A549 (cell line): Measurements from ENCODE around the gene JOSD2. TPM values are rescaled to one million over a fixed set of nuclear protein-coding genes. Genes with fewer than 3 reads are reported as not detected.

ENCODE experiments used
- ATAC-seq, 2 experiments: fragments of 200-7000 bp in 1 of 2; fragments of >200 bp in 1 of 2; cut with Nextera tagmentation in 1 of 2; cut with Tn5 transposase in 1 of 2; 3 replicates each; pipeline versions ENCODE4 v1.8.0 to v1.9.1; 2018 to 2020; ENCODE audit warnings: mild to moderate bottlenecking in 1 of 2, moderate library complexity in 1 of 2
- CTCF ChIA-PET: fragments of 300-600 bp; sonication (Branson Sonifier 250); formaldehyde crosslinking; extraction: SDS; loops from one replicate; lab custom pipeline; 2021; ENCODE audit warnings: antibody characterized with exemption, inconsistent platforms; lab: Yijun Ruan, JAX
- POLR2A ChIA-PET: fragments of 350-600 bp; formaldehyde crosslinking; extraction: SDS; loops from one replicate; lab custom pipeline; 2021; ENCODE audit warnings: antibody characterized with exemption, inconsistent platforms; lab: Yijun Ruan, JAX
- DNase-seq, 2 experiments: peaks; one replicate each; pipeline versions ENCODE4 v3.0.0 to v3.0.0-alpha.2; 2011 to 2016; ENCODE audit warnings: low read depth in 1 of 2, low spot score in 1 of 2
- FAIRE-seq: peaks from 2 replicates; lab custom pipeline; 2011; peaks lifted over from hg19 to GRCh38; lab: Jason Lieb, UNC
- H3K27ac ChIP-seq, 2 experiments: fragments of >200 bp; sonication (Bioruptor Twin); formaldehyde crosslinking; 3 replicates each; pipeline ENCODE4 v1.5.1; 2016 to 2017
- H3K4me1 ChIP-seq: fragments of >200 bp; sonication (Bioruptor Twin); formaldehyde crosslinking; 3 replicates; pipeline ENCODE4 v1.6.1; 2016
- H3K4me2 ChIP-seq: fragments of >200 bp; sonication (Bioruptor Twin); formaldehyde crosslinking; 3 replicates; pipeline ENCODE4 v1.6.1; 2016
- H3K4me3 ChIP-seq: fragments of >200 bp; sonication (Bioruptor Twin); formaldehyde crosslinking; 3 replicates; pipeline ENCODE4 v1.5.1; 2016
- H3K9me3 ChIP-seq: fragments of >200 bp; sonication (Bioruptor Twin); formaldehyde crosslinking; 3 replicates; pipeline ENCODE4 v1.6.1; 2016
- BHLHE40 ChIP-seq: IDR thresholded peaks from 2 replicates; pipeline ENCODE4 v1.6.1; 2012; ENCODE audit warnings: low read depth, low read length, inconsistent platforms
- CBX8 ChIP-seq: fragments of 200-600 bp; sonication (generic); IDR thresholded peaks from 2 replicates; pipeline ENCODE4 v1.6.1; 2016
- CEBPB ChIP-seq, 2 experiments: fragments of >200 bp in 1 of 2; sonication (Bioruptor Twin) in 1 of 2; formaldehyde crosslinking in 1 of 2; IDR thresholded peaks; 2 replicates each; pipeline ENCODE4 v1.6.1; 2012 to 2016
- E2F6 ChIP-seq: IDR thresholded peaks from 2 replicates; pipeline ENCODE4 v1.6.1; 2012; ENCODE audit warnings: low read depth, borderline replicate concordance
- EHMT2 ChIP-seq: fragments of 200-600 bp; sonication (generic); IDR thresholded peaks from 2 replicates; pipeline ENCODE4 v1.6.1; 2016; ENCODE audit warnings: antibody characterized with exemption, low read depth, mild to moderate bottlenecking, moderate library complexity
- ELK1 ChIP-seq: fragments of 150-350 bp; IDR thresholded peaks from 2 replicates; pipeline ENCODE4 v1.6.1; 2014; ENCODE audit warnings: low read depth, mild to moderate bottlenecking, low read length
- ESRRA ChIP-seq: fragments of 150-350 bp; IDR thresholded peaks from 2 replicates; pipeline ENCODE4 v1.6.1; 2014; ENCODE audit warnings: mild to moderate bottlenecking, low read length, borderline replicate concordance
- FOSB ChIP-seq: fragments of 250-450 bp; sonication (Bioruptor Pico); IDR thresholded peaks from 2 replicates; pipeline ENCODE4 v1.5.0; 2020; ENCODE audit warnings: mild to moderate bottlenecking, moderate library complexity
- FOSL2 ChIP-seq, 2 experiments: fragments of 450-650 bp in 1 of 2; fragments of >200 bp in 1 of 2; sonication (Bioruptor Twin) in 1 of 2; formaldehyde crosslinking; IDR thresholded peaks; 2 replicates each; pipeline versions ENCODE4 v1.5.0 to v1.6.1; 2016 to 2020; ENCODE audit warnings: mild to moderate bottlenecking in 1 of 2, moderate library complexity in 1 of 2
- HDAC2 ChIP-seq: fragments of 200-600 bp; sonication (generic); IDR thresholded peaks from 2 replicates; pipeline ENCODE4 v1.6.1; 2016
- KDM5A ChIP-seq: fragments of 200-600 bp; sonication (generic); IDR thresholded peaks from 2 replicates; pipeline ENCODE4 v1.6.1; 2016; ENCODE audit warnings: antibody characterized with exemption, mild to moderate bottlenecking
- MAX ChIP-seq: IDR thresholded peaks from 2 replicates; pipeline ENCODE4 v1.6.1; 2012
- MYC ChIP-seq: IDR thresholded peaks from 2 replicates; pipeline ENCODE4 v1.6.1; 2012; ENCODE audit warnings: mild to moderate bottlenecking, inconsistent platforms, low read length, improper control_type of control experiment, borderline replicate concordance
- NPAS2 ChIP-seq: fragments of 250-450 bp; sonication (Bioruptor Pico); IDR thresholded peaks from 2 replicates; pipeline ENCODE4 v1.8.0; 2022; ENCODE audit warnings: mild to moderate bottlenecking, moderate library complexity, borderline replicate concordance
- NR3C1 ChIP-seq: fragments of >200 bp; sonication (Bioruptor Twin); formaldehyde crosslinking; IDR thresholded peaks from 3 replicates; pipeline ENCODE4 v1.6.1; 2017
- PHF8 ChIP-seq: fragments of 200-600 bp; sonication (generic); IDR thresholded peaks from 2 replicates; pipeline ENCODE4 v1.6.1; 2016; ENCODE audit warnings: low read depth, mild to moderate bottlenecking, antibody characterized with exemption, moderate library complexity, borderline replicate concordance
- POLR2AphosphoS2 ChIP-seq: conservative IDR thresholded peaks from 2 replicates; pipeline ENCODE4 v1.6.1; 2012; ENCODE audit warnings: low read length, improper control_type of control experiment, inconsistent platforms
- RFX5 ChIP-seq: fragments of 450-650 bp; IDR thresholded peaks from 2 replicates; pipeline ENCODE4 v1.7.1; 2014; ENCODE audit warnings: antibody characterized with exemption, mild to moderate bottlenecking, moderate library complexity
- RNF2 ChIP-seq: fragments of 200-600 bp; sonication (generic); IDR thresholded peaks from 2 replicates; pipeline ENCODE4 v1.6.1; 2016; ENCODE audit warnings: low read depth, mild to moderate bottlenecking, antibody characterized with exemption, moderate library complexity, borderline replicate concordance
- SREBF2 ChIP-seq: fragments of 450-650 bp; IDR thresholded peaks from 2 replicates; pipeline ENCODE4 v1.6.1; 2014; ENCODE audit warnings: mild to moderate bottlenecking, moderate library complexity
- TP53 ChIP-seq: fragments of 250-450 bp; sonication (Bioruptor Pico); IDR thresholded peaks from 2 replicates; pipeline ENCODE4 v1.5.0; 2021; ENCODE audit warnings: mild to moderate bottlenecking, moderate library complexity
- ZSCAN20 ChIP-seq: fragments of 250-450 bp; sonication (Bioruptor Pico); IDR thresholded peaks from 2 replicates; pipeline ENCODE4 v1.8.0; 2022; ENCODE audit warnings: mild to moderate bottlenecking, moderate library complexity
- WGBS: methylation state at CpG from one replicate; pipeline ENCODE4 v1.1.6; 2017; ENCODE audit errors: missing lambda C conversion rate; 5-methylcytosine and 5-hydroxymethylcytosine counted together
- polyA plus RNA-seq, 4 experiments: library from polyadenylated mRNA; depleted of rRNA in 3 of 4; stranded (reverse); fragments of >200 nt; fragmentation: RNase III in 1 of 4; extraction: RNeasy Plus Mini Kit Qiagen cat#74134 plus additional on column Dnase treatment in 1 of 4; gene quantifications; 2 replicates in 3 of 4; 3 replicates in 1 of 4; pipeline ENCODE4 v1.2.3, GENCODE V29; 2011 to 2017

JOSD2 gene
- polyA plus RNA-seq, 2 of the 4 experiments (the other 2 are of a cell fraction) = 24.2 to 61.7 TPM

DNA sequence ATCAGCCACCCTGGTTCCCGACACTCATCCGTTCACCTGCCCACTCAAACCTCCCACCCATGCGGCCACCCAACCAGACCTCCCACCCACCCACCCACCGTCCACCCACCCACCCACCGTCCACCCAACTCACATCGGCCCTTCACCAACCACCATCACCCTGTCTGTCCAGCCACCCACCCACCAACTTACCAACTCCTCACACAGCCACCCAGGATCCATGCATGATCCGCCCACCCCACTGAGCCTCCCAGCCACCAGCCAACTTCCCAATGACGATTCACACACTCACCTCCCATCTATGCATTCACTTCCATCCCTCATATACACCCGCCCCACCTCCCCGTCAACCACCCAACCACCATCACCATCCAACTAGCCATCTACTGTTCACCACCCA, 4.3 kb downstream of the JOSD2 start:
- Histone ChIP-seq H3K9me3 (no peaks in the 10 kb centered on the region), H3K4me2 (no peak overlapping the region), H3K4me1 (peaks cover 8% of the 10 kb centered on the region; the same call in 2 of the 3 replicates), H3K27ac (no peak overlapping the region)
- ChIA-PET CTCF (no interaction called here), POLR2A (no interaction called here)
- FAIRE-seq = no peak
- 92% methylated on average over 8 of the region's 10 CpGs for WGBS
- ATAC-seq = no peak
- DNase-seq = no peak
- TF ChIP-seq ESRRA (no peak), NPAS2 (CRISPR knock-in tag) (no peak), RFX5 (no peak), CBX8 (no peak), E2F6 (no peak), ELK1 (no peak), EHMT2 (no peak), NR3C1 (no peak), POLR2AphosphoS2 (no peak), FOSL2 (IDR thresholded peaks at IDR 0.05) (no peak), FOSL2 (CRISPR knock-in tag; IDR thresholded peaks at IDR 0.05) (no peak), CEBPB (IDR thresholded peaks at IDR 0.05) (no peak), FOSB (CRISPR knock-in tag) (no peak), SREBF2 (no peak), BHLHE40 (no peak), RNF2 (no peak), MYC (no peak), TP53 (CRISPR knock-in tag) (no peak), MAX (no peak), PHF8 (no peak)
- TF ChIP-seq, all 56 proteins: peak for 0
- no peak overlapping the region for H3K4me3 ChIP-seq

GRCh38 chr19:50505856-50506611, 5.0 kb downstream of the JOSD2 start:
- no peak for ATAC-seq
- Histone ChIP-seq H3K9me3 (no peaks in the 10 kb centered on the region), H3K4me3 (no peak overlapping the region), H3K27ac (no peak overlapping the region), H3K4me1 (peaks cover 14% of the 10 kb centered on the region), H3K4me2 (no peak overlapping the region)
- CTCF ChIA-PET = no interaction called here
- DNase-seq = no peak
- POLR2A ChIA-PET = no interaction called here
- no peak for TF ChIP-seq POLR2AphosphoS2
- no peak for TF ChIP-seq ZSCAN20 (CRISPR knock-in tag)
- TF ChIP-seq HDAC2 = no peak
- no peak for TF ChIP-seq KDM5A
- 90% methylated on average over 21 of the region's 30 CpGs for WGBS
- FAIRE-seq = no peak
